Skeletal muscle tissue (tissue), 4 donors: ENCODE measurements around the gene MACROH2A1. TPM values are rescaled to one million over a fixed set of nuclear protein-coding genes. Genes with fewer than 3 reads are reported as not detected.
A peak's percentile ranks its signal among the peaks of the same experiment; 100 is the strongest.

Experiments
- H3K27ac ChIP-seq: one replicate; pipeline ENCODE4 v1.7.0; 2013; ENCODE audit warnings: mild to moderate bottlenecking, low read depth, low read length, inconsistent platforms
- H3K27me3 ChIP-seq, 3 donors: one replicate each; pipeline ENCODE4 v1.7.0; 2013; ENCODE audit warnings: low read length in 3 of 3; ENCODE audit not compliant: control insufficient read depth in 3 of 3, insufficient read depth in 3 of 3
- H3K36me3 ChIP-seq, 3 donors: one replicate each; pipeline ENCODE4 v1.7.0; 2013; ENCODE audit warnings: low read length in 3 of 3; ENCODE audit not compliant: control insufficient read depth in 3 of 3, insufficient read depth in 3 of 3
- H3K4me1 ChIP-seq, 3 donors: one replicate each; pipeline ENCODE4 v1.7.0; 2013; ENCODE audit warnings: low read length in 3 of 3, mild to moderate bottlenecking in 3 of 3; ENCODE audit not compliant: control insufficient read depth in 3 of 3, insufficient read depth in 3 of 3
- H3K4me3 ChIP-seq, 3 donors: one replicate each; pipeline ENCODE4 v1.7.0; 2013; ENCODE audit warnings: low read length in 3 of 3
- H3K9ac ChIP-seq, 3 donors: one replicate each; pipeline ENCODE4 v1.7.0; 2013; ENCODE audit warnings: low read length in 3 of 3, mild to moderate bottlenecking in 3 of 3, moderate library complexity in 2 of 3, low read depth in 1 of 3
- H3K9me3 ChIP-seq, 3 donors: one replicate each; pipeline ENCODE4 v1.7.0; 2013; ENCODE audit warnings: low read length in 3 of 3; ENCODE audit not compliant: control insufficient read depth in 3 of 3
- total RNA-seq: library from RNA; depleted of rRNA; stranded (reverse); fragments of >200 nt; gene quantifications from one replicate; pipeline ENCODE4 v1.2.3, GENCODE V29; 2014
- donor health status: Osteomylitis.

MACROH2A1 gene
- total RNA-seq: 86.1 TPM

DNA sequence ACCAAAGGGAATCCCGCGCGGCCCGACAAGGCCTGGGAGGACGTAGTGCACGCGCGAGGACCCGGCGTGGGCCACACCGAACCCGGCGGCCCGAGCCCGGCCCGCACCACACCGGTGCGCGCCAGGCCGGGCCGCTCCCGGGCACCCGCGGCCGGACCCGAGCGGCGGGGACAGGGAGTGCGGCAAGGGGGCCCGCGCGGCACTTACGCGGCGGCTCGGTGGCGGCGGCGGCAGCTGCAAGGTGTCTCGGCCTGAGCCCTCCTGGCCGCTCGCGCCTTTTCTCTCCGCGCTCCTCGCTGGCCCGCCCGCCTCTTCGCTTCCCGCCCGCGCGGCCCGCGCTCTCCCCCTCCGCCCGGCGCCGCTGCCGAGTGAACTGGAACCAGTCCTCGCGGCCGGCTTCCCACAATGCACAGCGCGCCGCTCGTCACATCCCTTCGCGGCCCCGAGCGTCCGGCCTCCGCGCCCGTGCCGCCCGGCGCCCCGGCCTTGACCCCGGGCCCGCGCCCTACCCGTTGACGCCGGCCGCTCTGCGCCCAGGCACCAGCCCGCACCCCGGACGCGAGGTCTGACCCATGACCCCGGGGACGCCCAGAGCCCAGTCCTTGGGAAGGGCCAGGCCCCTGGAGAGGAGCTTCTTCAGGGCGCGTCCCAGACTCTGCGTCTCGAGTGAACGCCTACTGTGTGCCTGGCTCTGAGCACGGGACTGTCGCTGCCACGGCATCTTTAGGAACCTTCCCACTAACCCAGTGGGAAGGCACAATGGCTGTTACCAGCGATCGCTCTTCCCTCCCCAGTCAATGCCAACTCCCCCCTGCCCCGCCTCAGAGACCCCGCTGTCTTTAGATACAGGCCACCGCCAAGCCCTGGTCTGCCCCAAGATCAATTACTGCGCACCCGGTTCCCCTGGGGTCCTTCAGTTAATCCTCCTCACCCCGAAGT lies at the start of gene MACROH2A1:
Gene MACROH2A1 (minus strand): TSS at position 377 of the 939 bp plus-strand sequence. CDS start 10,138 bp downstream, outside the sequence.
- H3K36me3 ChIP-seq: no peaks in the 10 kb centered on the region
- H3K4me3 ChIP-seq: peak within 1 kb of the TSS; percentile 92 to 98 (median 93)
- H3K27ac ChIP-seq: peak within 1 kb of the TSS; percentile 90
- peak within 1 kb of the TSS; percentile 94 to 95 (median 95) for H3K9ac ChIP-seq
- H3K4me1 ChIP-seq: peaks cover 29 to 49% (median 45%) of the 10 kb centered on the region in 3 donors
- no peaks in the 10 kb centered on the region for H3K9me3 ChIP-seq
- no peaks in the 10 kb centered on the region for H3K27me3 ChIP-seq

DNA sequence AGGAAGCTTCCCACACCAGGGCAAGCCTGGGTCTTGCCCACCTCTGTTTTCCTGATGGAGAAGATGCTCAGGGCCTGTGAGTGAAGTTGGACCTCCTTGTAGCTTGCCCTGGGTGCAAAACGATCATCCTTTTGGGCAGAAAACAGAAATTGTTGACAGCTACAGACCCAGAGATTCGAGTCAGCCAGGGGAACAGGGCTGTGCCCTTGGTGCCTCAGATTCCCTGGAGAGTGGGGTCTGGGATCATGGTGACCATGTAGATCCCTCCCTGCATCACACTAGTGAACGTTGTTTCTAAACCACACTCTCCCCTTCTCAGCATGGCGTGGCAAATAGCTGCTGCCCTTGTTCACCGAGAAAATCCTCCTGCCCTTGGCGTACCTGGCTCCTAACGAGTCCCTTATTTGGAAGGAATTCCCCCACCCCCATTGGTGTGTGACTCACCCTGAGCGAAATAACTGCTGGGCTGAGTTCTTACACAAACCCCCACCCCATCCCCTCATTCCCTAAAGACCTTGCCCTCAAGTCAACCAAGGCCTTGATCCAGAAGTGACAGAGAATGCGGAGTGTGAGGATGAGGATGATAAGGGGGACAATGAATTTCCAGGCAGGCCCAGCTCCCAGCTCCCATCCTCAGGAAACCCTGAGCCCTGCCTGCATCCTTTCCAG lies 49.2 kb upstream of the MACROH2A1 start:
- Histone ChIP-seq H3K36me3 (no peaks in the 10 kb centered on the region), H3K9me3 (no peaks in the 10 kb centered on the region), H3K27me3 (peaks cover 0 to 11% (median 2%) of the 10 kb centered on the region in 3 donors), H3K4me1 (no peaks in the 10 kb centered on the region), H3K27ac (no peak overlapping the region), H3K4me3 (no peak overlapping the region), H3K9ac (no peak overlapping the region)

- Histone ChIP-seq H3K27ac (no peak within 1 kb of the TSS), H3K27me3 (peaks cover 0 to 11% (median 2%) of the 10 kb centered on the region in 3 donors), H3K4me3 (no peak within 1 kb of the TSS), H3K9me3 (no peaks in the 10 kb centered on the region), H3K36me3 (no peaks in the 10 kb centered on the region), H3K9ac (no peak within 1 kb of the TSS), H3K4me1 (no peaks in the 10 kb centered on the region)
Observed at GRCh38 chr5:135447298-135447929, 48.4 kb upstream of the MACROH2A1 start, which contains the start of gene DCANP1. TSS of gene DCANP1 (minus strand) at chr5:135447348. CDS start at chr5:135447108, 240 bp downstream.

DNA sequence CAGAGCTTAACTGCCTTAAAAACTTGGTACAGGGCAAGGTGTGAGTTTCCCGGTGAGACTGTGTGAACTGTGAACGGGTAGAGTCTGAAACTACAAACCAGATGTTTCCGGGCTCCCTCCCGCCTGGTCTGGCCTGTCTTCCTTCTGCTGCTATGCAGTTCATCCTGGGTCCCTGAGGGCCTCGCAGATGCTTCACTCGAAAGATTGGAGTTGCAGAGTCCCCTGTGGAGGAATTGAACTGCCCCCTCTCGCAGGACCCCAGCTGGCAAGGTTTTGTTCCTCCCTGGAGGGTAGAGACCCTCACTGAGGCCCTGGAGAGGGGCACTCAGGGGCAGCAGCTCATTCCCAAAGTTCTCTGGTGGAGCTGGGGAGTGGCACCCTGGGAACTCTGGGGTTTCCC lies 47.6 kb upstream of the MACROH2A1 start:
- Histone ChIP-seq H3K4me1 (peaks cover 0 to under 1% (median 0%) of the 10 kb centered on the region in 3 donors), H3K9me3 (no peaks in the 10 kb centered on the region), H3K27ac (no peak overlapping the region), H3K9ac (no peak overlapping the region), H3K4me3 (no peak overlapping the region), H3K27me3 (peaks cover 0 to 11% (median 2%) of the 10 kb centered on the region in 3 donors), H3K36me3 (no peaks in the 10 kb centered on the region)

DNA sequence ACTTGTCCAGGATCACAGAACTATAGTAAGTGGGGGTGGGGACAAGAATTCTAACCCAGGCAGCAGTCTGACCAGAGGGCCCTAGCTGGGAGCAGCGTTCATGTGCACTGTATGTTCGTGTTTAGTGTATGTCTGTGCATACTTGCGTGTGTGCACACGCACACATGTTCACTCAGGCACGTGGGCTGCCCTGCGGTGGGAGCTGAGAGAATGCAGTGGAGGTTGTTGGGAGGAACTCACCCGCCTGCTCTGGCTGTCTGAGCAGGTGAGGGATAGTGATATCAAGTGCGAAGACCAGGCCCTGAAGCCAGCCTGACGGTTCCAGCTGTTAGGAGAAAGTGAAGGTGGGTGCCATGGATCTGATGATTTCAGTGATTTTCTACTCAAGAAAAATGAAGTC lies 47.2 kb upstream of the MACROH2A1 start:
- H3K27me3 ChIP-seq: peaks cover 0 to 14% (median 2%) of the 10 kb centered on the region in 3 donors
- no peak overlapping the region for H3K9ac ChIP-seq
- no peaks in the 10 kb centered on the region for H3K9me3 ChIP-seq
- no peaks in the 10 kb centered on the region for H3K36me3 ChIP-seq
- no peak overlapping the region for H3K4me3 ChIP-seq
- H3K4me1 ChIP-seq: peaks cover 0 to 4% (median 2%) of the 10 kb centered on the region in 3 donors
- no peak overlapping the region for H3K27ac ChIP-seq

DNA sequence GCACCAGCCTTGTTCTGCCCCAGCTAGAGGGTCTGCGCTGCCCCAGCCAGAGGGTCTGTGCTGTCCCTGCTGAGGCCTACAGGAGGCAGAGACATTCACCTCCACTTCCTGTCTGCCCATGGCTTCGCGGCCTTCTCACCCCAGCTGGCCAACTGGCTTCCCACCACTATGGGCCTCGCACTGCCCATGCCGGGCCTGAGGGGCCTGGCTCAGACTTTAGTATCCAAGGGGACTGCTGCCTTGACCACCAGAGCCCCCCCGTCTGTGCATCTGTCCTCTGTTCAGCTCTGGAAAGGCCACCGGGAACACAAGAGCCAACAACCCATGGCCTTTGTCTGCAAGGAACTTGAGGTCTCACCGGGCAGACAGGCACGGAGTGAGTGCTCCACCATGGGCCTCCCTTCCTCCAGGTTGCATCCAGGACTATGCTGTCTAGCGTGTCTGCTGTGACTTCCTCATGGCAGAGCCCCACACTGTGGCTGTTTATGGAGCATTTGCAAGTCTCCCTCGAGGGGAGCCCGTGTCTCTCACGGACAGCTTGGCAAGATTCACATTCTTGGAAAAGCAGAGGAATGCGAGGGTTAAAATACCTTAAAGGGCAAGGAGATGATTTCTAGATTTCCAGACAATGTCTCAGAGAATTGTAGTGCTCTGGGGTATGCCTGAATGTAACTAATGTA lies 46.4 kb upstream of the MACROH2A1 start:
- Histone ChIP-seq H3K4me3 (no peak overlapping the region), H3K9me3 (no peaks in the 10 kb centered on the region), H3K9ac (no peak overlapping the region), H3K27me3 (peaks cover 0 to 9% (median 2%) of the 10 kb centered on the region in 3 donors), H3K36me3 (no peaks in the 10 kb centered on the region), H3K27ac (no peak overlapping the region), H3K4me1 (peaks cover 0 to 6% (median 2%) of the 10 kb centered on the region in 3 donors)

DNA sequence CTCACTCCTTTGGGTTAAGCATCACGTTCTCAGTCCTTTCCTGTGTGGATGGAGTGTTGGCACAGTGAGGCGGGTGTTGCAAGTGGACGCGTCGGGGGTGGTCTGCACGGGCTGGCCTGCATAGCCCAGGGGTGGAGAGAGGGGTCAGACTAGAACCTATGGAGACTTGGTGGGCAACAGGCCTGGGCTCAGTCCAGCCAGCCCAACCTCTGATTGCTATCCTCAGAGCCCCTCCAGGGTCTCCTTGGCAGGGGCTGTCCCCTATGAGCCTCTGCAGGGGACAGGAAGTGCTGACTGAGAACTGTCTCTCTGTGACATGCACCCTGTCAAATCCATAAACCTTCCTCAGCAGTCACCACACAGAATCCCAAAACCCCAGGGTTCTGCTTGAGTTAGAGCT lies 45.9 kb upstream of the MACROH2A1 start:
- Histone ChIP-seq H3K27me3 (peaks cover 0 to 9% (median 2%) of the 10 kb centered on the region in 3 donors), H3K27ac (no peak overlapping the region), H3K4me3 (no peak overlapping the region), H3K36me3 (no peaks in the 10 kb centered on the region), H3K9ac (no peak overlapping the region), H3K4me1 (peaks cover 1 to 7% (median 4%) of the 10 kb centered on the region in 3 donors), H3K9me3 (no peaks in the 10 kb centered on the region)

GRCh38 chr5:135444360-135444759 lies 45.3 kb upstream of the MACROH2A1 start:
- Histone ChIP-seq H3K9me3 (no peaks in the 10 kb centered on the region), H3K27me3 (peaks cover 0 to 4% (median 2%) of the 10 kb centered on the region in 3 donors), H3K9ac (no peak overlapping the region), H3K36me3 (no peaks in the 10 kb centered on the region), H3K4me1 (peaks cover 4 to 12% (median 7%) of the 10 kb centered on the region in 3 donors), H3K27ac (no peak overlapping the region), H3K4me3 (no peak overlapping the region)

- Histone ChIP-seq H3K9ac (no peak overlapping the region), H3K9me3 (no peaks in the 10 kb centered on the region), H3K27me3 (peaks cover 0 to 3% (median 2%) of the 10 kb centered on the region in 3 donors), H3K27ac (no peak overlapping the region), H3K4me3 (no peak overlapping the region), H3K4me1 (peaks cover 6 to 21% (median 15%) of the 10 kb centered on the region in 3 donors), H3K36me3 (no peaks in the 10 kb centered on the region)
Observed at GRCh38 chr5:135443161-135443960, 44.3 kb upstream of the MACROH2A1 start.
